Muscle of arm (tissue), 12 donors: ENCODE data around the gene TUBA4A. TPM values are rescaled to one million over a fixed set of nuclear protein-coding genes. Genes with fewer than 3 reads are reported as not detected.
"Not testable (repeated sequence)": the region's sequence is repeated elsewhere in the genome, so short reads cannot be mapped to it uniquely, and the experiment has no call there.

Experiments
- DNase-seq: peaks from one replicate; pipeline ENCODE4 v3.0.0-alpha.2; 2013
- polyA plus RNA-seq, 12 donors: library from polyadenylated mRNA; unstranded; fragments of 120-200 nt; gene quantifications; one replicate each; pipeline ENCODE4 v1.2.1, GENCODE V29; 2013; ENCODE audit not compliant: insufficient read length in 12 of 12

The TUBA4A gene
- polyA plus RNA-seq, 12 donors: 75.2 to 146 (median 120) TPM; not detected in 1

DNA sequence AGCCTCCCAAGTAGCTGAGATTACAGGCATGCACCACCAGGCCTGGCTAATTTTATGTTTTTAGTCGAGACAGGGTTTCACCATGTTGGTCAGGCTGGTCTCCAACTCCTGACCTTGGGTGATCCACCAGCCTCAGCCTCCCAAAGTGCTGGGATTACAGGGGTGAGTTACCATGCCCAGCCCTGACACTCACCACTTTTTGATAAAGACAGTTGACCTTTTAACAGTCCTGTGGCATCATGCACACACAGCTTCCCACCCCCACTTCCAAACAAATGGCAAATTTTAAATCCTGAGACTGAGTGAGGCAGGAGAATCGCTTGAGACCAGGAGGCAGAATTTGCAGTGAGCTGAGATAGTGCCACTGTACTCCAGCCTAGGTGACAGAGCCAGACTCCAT is 19.3 kb upstream of the TUBA4A start:
- DNase-seq: no peak

DNA sequence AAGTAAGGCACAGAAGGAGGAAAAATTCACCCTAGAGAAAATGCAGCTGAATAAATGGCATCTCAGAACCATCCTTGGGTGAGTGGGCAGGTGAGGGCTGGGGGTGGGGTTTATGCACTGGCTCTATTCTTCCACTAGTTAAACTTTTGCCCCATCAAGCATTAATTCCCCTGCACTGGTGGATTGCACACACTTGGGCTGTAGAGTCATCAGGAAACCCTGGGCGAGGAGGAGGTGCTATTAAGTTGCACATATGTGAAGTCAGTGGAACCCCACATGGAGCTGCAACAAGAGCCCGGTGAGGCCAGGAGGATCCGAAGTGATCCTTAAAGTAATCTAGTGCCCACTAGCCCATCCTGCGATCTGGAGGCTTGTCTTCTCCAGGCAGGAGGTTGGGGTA is 18.6 kb upstream of the TUBA4A start:
- no peak for DNase-seq

DNA sequence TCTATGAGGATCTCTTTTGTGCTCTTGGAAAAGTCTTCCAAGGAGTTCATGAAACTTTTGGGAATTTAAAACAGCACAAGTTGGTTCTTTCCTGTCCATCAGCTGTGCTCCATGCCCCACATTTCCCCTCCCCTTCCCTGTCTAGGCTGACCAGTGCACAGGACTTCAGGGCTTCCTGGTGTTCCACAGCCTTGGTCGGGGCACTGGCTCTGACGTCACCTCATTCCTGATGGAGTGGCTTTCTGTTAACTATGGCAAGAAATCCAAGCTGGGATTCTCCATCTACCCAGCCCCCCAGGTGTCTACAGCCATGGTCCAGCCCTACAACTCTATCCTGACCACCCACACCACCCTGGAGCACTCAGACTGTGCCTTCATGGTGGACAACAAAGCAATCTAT is 17.3 kb upstream of the TUBA4A start:
- DNase-seq: no peak

DNA sequence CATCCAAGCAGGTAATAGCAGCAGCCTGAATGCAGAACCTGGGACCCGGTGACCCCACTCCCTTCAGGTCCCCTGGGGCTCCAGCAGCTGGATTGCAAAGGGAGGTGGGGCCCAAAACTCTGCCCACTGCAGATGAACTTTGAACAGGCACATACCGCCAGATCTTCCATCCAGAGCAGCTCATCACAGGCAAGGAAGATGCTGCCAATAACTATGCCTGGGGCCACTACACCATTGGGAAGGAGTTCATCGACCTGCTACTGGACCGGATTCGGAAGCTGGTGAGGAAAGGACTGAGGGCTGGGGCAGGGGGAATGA is 16.3 kb upstream of the TUBA4A start:
- no peak for DNase-seq

DNA sequence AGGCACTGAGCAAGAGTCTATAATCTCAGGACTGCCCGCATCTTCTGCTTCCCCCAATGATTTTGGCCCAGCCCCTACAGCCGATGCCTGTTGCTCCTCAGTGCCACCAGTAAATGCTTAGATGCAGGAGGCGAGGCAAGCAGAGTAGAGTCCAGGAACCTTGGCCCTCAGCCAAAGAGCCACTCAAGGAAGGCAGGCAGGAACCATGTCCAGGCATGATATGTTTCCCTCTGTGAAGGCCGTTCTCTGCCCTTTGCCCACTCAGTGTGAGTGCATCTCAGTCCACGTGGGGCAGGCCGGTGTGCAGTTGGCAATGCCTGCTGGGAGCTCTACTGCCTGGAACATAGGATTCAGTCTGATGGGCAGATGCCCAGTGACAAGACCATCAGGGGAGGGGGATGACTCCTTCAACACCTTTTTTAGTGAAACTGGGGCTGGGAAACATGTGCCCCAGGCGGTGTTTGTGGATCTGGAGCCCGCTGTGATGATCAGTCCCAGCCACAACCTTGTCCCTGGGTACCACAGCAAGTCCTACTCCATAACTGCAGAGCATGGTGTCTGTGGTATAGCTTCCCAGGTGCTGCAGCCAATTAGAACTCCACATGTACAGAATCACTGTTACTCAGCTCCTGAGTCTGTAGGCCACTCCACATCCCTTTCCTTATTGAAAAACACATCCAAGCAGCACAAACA is 15.8 kb upstream of the TUBA4A start:
- DNase-seq: no peak

DNA sequence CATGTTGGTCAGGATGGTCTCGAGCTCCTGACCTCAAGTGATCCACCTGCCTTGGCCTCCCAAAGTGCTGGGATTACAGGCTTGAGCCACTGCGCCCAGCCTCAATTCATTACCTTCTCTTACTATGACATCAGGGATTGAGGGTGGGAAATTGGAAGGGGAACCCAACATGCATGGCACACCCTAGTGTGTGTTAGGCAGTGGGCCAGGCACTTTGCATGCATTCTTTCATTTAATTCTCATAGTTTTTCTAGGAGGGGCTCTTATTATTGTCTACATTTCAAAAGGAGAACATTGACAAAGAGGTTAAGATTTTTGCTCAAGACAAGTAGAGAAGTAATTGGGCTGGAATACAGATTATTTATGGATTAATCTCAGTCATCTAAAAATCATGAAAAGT is 14.6 kb upstream of the TUBA4A start:
- DNase-seq: no peak

DNA sequence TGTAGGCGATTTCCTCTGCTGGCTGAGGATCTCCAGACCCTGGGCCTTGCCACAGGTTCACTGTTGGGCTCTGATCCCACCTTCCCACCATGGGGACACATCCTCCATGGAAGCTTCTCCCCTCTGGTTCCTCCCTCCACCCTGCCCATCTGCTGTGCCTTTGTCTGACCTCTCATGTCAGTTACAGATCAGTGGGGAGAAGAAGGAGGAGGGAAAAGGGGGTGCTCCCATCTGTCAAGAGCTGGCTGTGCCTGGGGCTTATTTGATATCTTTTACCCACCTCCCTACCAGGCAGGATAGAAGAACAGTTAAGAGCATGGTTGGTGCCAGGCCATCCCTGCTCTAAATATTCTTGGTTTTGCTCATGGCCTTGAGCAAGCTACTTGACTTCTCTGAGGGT is 13.2 kb upstream of the TUBA4A start:
- no peak for DNase-seq

DNA sequence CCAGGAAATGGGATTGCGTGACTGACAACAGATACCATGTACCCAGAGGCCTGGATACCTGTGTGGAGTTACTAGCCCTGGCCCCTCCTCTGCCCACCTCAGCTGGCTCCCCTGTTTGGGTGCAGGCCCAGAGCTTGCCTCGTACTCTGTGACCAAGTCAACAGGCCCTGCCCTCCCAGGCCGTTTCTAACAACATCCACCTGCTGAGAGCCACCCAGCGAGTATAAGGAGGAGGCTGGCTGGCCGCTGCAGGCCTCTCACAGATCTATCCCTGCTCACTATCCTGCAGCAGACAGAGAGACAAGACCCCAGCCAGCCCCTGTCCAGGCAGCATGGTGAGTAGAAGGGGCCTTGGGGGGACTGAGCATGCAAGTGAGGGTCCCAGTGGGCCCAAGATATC is 12.5 kb upstream of the TUBA4A start:
- DNase-seq: no peak

DNA sequence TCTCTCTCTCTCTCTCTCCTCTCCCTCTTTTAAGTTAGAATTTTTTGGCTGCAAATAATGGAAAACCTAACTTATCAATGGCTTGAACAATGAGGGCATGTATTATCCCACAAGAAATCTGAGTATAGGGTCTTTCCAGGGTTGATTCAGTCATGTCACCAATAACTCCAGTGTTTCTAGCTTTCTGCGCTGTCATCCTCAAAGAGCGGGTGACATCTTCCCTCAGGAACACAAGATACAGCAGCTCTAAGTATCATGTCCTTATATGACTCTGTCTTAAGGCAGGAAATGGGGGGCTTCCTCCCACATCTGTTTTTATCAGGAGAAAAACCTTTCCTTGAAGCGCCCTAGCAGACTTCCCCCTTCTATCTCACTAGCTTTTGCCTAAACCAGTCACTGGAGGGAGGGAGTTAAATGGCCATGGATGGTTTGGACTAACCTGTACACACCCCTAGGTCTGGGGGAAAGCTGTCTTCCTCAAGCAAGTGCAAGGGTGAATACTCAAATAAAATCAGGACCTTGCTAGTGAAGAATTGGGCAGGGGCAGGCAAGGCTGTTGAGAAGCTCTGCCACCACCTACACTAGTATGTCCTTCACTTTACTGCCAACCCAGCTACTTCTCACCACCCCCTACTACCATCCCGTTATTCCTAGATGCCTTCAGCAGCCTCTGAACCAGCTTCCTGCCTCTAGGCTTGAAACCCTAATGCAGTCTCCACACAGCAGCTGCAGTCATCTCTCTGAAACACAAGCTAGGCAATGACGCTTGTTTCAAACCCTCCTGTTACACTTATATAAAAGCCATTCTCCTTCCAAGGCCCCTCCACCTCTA is 7.5 kb upstream of the TUBA4A start:
- no peak for DNase-seq

DNA sequence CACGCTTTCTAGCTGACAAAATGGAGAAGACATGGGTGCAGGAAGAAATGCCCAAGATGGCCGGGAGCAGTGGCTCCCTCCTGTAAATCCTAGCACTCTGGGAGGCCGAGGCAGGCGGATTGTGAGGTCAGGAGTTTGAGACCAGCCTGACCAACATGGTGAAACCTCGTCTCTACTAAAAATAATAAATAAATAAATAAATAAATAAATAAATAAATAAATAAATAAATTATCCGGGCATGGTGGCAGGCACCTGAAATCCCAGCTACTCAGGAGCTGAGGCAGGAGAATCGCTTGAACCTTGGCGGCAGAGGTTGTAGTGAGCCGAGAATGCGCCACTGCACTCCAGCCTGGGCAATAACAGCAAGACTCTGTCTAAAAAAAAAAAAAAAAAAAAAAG is 5.2 kb upstream of the TUBA4A start:
- not testable (repeated sequence) for DNase-seq

DNA sequence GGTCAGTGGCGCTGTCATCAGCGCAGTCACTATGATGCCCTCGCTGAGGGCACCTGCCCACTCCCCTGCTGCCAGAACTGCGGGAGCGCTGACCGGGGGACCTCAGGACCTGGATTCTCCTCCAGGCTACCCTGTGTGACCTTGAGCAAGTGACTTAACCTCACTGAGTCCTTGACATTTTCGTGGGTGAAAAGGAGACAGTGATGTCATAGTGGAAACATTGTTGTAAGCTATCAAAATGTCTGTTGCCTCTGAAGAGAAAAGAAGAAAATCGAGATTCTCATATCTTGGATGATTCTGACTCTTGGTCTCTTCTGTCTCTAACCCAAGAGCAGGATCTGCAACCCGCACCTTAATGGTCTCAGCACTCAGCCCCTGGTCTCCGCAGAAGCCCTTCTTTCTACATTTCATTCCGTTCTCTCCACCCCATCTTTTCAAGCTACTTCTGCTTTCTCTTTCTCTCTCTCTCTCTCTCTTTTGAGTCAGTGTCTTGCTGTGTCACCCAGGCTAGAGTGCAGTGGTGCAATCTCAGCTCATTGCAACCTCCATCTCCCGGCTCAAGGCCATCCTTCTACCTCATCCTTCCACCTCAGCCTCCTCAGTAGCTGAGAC is 978 bp upstream of the TUBA4A start:
- DNase-seq: no peak

DNA sequence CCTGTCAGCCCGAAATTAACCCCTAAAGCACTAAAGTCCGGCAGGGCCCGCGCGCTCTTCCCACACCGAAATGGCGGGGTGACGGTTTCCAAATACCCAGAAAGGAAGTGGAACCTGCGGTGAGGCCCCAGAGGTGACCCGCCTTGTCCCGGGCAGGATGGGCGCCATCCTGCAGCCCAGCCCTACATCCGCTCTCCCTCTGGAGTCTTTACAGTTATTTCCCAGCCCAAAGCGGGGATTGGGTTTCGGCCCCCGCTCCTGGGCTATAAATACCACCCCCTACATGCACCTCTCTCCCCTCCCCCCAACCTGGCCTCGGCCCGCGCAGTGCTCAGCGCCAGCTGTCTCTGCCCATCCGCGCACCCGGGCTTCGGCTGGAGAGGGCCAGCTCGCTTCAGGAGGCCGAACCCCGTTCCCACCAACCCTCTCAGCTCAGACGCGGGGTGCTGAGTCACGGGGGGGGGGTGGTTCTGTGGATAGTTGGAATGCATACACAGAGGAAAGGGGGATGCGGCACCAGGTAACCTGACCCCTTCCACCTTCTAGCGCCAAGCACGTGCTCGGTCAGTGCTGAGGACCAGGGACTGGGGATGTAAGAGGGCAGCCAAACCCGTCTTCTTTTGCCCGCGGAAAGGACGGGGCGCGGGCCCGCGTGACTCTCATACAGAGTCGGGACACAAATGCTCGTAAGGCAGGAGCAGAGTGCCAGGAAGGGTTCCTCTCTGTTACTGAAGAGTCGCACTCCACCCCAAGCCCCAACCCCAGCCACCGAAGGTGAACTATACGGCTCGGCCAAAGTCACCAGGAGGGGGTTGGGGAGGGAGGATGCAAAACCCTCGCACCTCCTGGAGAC is 592 bp downstream of the TUBA4A start, which contains the start of gene TUBA4B:
Gene TUBA4B (plus strand): TSS at position 344 of the 853 bp plus-strand sequence. CDS start 165 bp downstream, at position 509.
- peak; percentile 22 for DNase-seq

DNA sequence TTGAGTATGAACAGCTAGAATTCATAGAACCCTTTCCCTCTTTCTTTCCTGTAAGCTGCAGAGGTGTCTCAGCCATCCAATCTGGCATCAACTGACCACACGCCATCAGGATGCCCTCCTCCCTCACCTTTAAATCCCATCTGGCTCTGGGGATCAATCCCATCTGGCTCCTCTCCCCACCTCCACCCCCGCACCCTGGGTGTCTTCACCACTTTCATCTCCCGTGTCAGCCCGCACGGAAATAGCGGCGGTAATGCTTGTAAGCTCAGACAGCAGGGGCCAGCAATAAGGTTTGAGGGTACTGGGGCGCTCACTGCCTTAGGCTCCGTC is 1.2 kb downstream of the TUBA4A start:
- no peak for DNase-seq

DNA sequence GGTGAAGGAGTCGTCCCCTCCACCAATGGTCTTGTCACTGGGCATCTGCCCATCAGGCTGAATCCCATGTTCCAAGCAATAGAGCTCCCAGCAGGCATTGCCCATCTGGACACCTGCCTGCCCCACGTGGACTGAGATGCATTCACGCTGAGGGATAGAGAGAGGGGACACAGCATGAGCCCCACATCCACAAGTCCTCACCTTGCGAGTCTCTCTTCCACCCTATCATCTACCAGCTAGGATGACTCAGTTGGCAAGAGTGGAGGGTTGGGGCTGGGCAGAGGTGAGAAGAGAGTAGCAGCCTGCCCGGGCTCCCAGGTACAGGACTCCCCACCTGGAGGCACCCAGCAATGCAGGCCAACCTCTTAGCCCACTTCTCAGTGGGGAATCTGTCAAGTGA is 1.6 kb downstream of the TUBA4A start:
- no peak for DNase-seq

DNA sequence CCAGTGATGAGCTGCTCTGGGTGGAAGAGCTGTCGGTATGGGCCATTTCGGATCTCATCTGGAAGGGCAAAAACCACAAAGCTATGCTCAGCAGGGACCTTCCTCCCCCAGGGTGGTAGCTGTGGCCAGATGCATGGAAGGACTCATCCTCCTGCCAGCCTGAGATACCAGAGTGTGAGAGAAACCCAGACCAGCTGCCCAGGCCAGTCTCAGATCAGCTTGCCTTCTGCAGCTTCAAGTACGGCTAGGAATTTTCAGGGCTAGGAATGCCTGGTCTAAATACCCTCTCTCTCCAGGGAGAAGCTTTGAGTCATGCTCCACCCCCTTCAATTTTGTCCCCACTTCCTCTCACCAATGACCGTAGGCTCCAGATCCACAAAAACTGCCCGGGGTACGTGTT is 2.1 kb downstream of the TUBA4A start:
- DNase-seq: no peak

DNA sequence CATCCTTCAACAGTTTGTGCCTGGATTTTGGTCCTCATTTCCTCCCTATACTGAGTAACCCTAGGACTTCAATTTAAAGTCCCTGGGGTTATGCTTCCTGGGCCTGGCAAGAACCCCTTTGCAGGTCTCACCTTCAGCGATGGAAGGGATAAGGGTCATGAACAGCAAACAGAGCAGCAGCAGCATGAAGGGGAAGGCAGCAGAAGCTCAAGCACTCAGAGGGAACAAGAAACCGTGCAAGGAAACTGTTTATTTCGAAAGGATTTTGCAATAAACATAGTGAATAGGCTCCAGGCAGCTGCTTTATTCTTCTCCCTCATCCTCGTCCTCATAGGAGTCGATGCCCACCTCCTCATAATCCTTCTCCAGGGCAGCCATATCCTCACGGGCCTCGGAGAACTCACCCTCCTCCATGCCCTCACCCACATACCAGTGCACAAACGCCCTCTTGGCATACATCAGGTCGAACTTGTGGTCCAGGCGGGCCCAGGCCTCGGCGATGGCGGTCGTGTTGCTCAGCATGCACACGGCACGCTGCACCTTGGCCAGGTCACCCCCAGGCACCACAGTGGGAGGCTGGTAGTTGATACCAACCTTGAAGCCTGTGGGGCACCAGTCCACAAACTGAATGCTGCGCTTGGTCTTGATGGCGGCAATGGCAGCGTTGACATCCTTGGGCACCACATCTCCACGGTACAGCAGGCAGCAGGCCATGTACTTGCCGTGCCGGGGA is 3.5 kb downstream of the TUBA4A start:
- DNase-seq: no peak

DNA sequence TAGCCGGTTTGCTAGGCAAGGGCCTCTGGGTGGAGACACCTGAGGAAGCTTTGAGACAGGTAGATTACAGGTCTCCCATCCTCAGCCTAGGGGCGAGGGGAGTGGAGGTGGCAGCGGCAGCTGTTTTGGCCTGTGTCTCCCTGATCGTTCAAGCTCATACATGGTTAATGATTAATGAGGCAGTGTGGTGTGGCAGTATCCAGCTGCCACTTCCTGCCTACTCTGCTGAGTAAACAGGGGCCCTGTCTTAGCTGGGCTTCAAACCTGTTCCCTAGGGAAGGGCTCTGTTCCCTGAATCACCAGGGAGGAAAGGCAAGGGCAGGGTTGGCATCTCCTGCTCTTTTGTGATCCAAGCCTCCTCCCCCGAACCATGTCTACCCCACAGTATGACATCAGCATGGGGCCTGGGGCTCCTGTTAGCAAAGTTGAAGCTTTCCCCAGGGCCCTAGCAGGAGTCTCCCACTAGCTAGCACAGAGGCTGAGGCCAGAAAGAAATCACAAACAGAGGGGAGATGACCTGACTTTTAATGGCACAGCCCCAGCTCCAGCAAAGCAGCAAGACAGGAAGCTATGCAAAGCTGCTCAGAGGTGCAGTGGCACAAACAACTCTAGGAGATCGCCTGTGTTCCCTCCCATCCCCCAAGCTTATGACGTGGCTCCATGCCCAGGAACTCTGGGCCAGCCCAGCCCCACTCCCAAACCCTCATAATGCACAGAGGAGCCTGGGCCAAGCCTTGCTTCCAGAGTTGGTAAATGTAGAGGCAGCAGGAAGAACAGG is 4.3 kb downstream of the TUBA4A start:
- DNase-seq: peak; percentile 30

DNA sequence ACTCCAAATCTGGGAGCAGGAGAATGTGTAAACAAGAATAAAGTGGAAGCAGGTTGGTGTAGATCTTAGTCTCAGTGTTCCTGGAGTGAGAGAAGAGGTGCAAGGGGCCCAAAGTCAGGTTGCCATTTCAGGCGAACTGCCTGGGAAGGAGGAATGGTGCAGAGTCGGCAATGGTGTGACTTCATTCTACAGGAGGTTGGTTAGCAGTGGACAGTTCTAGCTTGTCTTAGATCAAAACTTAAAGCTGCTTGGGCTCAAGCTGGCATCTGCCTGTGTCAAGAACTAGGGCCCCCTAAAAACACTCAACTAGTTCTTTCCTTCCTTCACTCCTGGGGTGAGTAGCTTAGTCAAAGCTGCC is 4.9 kb downstream of the TUBA4A start:
- no peak for DNase-seq

DNA sequence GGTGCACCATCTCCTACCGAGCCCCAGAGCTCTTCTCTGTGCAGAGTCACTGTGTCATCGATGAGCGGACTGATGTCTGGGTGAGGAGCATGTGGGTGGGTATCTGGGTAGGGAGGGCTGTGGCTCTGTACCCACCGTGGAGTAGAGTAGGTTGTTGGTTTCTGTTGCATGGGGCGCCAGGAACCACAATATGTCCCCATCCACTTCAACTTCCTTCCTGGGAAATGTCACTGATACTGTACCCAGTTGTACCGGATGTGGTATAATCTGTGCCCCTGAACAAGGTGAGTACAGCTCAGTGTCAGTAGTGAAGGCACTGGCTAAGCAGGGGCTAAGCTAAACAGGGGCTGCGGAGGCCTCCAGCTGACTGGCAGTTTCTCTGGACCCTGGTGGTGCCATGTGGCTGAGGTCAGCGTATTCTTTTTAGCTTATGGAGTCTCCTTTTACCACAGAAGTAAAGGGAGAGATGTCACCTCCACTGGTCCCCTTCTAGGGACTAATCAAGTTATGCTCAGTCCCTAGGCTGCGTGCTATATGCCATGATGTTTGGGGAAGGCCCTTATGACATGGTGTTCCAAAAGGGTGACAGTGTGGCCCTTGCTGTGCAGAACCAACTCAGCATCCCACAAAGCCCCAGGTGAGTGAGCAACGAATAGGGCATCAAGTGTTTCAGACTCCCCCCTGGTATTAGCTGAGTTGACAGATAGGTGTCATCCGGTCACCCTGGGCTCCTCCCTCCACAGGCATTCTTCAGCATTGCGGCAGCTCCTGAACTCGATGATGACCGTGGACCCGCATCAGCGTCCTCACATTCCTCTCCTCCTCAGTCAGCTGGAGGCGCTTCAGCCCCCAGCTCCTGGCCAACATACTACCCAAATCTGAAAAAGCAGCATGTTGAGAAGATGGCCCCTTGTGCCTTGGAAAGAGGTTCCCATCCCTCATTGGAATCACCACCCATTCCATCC is 5.8 kb downstream of the TUBA4A start:
- DNase-seq: no peak

DNA sequence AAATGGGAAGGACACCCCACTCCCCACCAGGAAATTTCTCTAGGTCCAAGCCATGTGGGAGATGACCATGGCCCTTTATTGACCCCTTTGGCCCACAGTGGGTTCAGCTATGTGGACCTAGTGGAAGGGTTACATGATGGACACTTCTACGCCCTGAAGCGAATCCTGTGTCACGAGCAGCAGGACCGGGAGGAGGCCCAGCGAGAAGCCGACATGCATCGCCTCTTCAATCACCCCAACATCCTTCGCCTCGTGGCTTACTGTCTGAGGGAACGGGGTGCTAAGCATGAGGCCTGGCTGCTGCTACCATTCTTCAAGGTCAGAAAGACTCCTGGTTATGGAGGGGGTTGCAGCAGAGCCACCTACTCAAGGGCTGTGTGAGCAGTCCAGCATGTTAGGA is 7.2 kb downstream of the TUBA4A start:
- no peak for DNase-seq
